HepG2 (cell line): ENCODE data around the gene GMEB2. TPM values are rescaled to one million over a fixed set of nuclear protein-coding genes. Genes with fewer than 3 reads are reported as not detected.
A peak's percentile ranks its signal among the peaks of the same experiment; 100 is the strongest.

Experiments
- DR1 ChIP-seq: sonication (generic); formaldehyde crosslinking; IDR thresholded peaks from 2 replicates; pipeline ENCODE4 v1.8.0; 2021; ENCODE audit warnings: mild to moderate bottlenecking, missing genetic modification reagents, inconsistent platforms
- ERF ChIP-seq: IDR thresholded peaks from 2 replicates; pipeline ENCODE4 v1.6.1; 2018; ENCODE audit warnings: missing biosample characterization, missing genetic modification reagents
- RFX5 ChIP-seq: IDR thresholded peaks from 2 replicates; pipeline ENCODE4 v1.6.1; 2011; ENCODE audit warnings: low read depth, low read length, improper control_type of control experiment
- SP4 ChIP-seq: sonication (generic); formaldehyde crosslinking; IDR thresholded peaks from 2 replicates; pipeline ENCODE4 v1.8.1; 2023; ENCODE audit warnings: mild to moderate bottlenecking, missing genetic modification reagents
- THRA ChIP-seq: sonication (generic); formaldehyde crosslinking; IDR thresholded peaks from 2 replicates; pipeline ENCODE4 v1.4.0; 2020; ENCODE audit warnings: missing genetic modification reagents, borderline replicate concordance
- ZBTB8A ChIP-seq: sonication (generic); formaldehyde crosslinking; IDR thresholded peaks from 2 replicates; pipeline ENCODE4 v1.4.0; 2020; ENCODE audit warnings: mild to moderate bottlenecking, low read depth, missing genetic modification reagents, borderline replicate concordance
- ZNF101 ChIP-seq: sonication (generic); formaldehyde crosslinking; IDR thresholded peaks from 2 replicates; pipeline ENCODE4 v1.4.0; 2020; ENCODE audit warnings: mild to moderate bottlenecking, low read depth, missing genetic modification reagents, borderline replicate concordance
- ZNF121 ChIP-seq: sonication (generic); formaldehyde crosslinking; IDR thresholded peaks from 2 replicates; pipeline ENCODE4 v1.5.0; 2020; ENCODE audit warnings: mild to moderate bottlenecking, missing genetic modification reagents
- ZNF232 ChIP-seq: sonication (generic); formaldehyde crosslinking; IDR thresholded peaks from 2 replicates; pipeline ENCODE4 v1.4.0; 2020; ENCODE audit warnings: missing genetic modification reagents, borderline replicate concordance
- ZNF30 ChIP-seq: sonication (generic); formaldehyde crosslinking; IDR thresholded peaks from 2 replicates; pipeline ENCODE4 v1.5.0; 2020; ENCODE audit warnings: mild to moderate bottlenecking, missing genetic modification reagents
- ZNF33A ChIP-seq: sonication (generic); formaldehyde crosslinking; IDR thresholded peaks from 2 replicates; pipeline ENCODE4 v1.5.1; 2020; ENCODE audit warnings: missing genetic modification reagents, mild to moderate bottlenecking, moderate library complexity, borderline replicate concordance
- ZNF441 ChIP-seq: sonication (generic); formaldehyde crosslinking; IDR thresholded peaks from 2 replicates; pipeline ENCODE4 v1.7.0; 2021; ENCODE audit warnings: missing genetic modification reagents, borderline replicate concordance
- ZNF776 ChIP-seq: sonication (generic); formaldehyde crosslinking; IDR thresholded peaks from 2 replicates; pipeline ENCODE4 v1.4.0; 2020; ENCODE audit warnings: mild to moderate bottlenecking, missing genetic modification reagents
- ZNF780A ChIP-seq: sonication (generic); formaldehyde crosslinking; IDR thresholded peaks from 2 replicates; pipeline ENCODE4 v1.8.0; 2022; ENCODE audit warnings: mild to moderate bottlenecking, missing genetic modification reagents, moderate library complexity
- ZNF816 ChIP-seq: sonication (generic); formaldehyde crosslinking; IDR thresholded peaks from 2 replicates; pipeline ENCODE4 v1.8.0; 2022; ENCODE audit warnings: missing genetic modification reagents, mild to moderate bottlenecking, borderline replicate concordance
- ZSCAN25 ChIP-seq: sonication (generic); formaldehyde crosslinking; IDR thresholded peaks from 2 replicates; pipeline ENCODE4 v1.8.0; 2022; ENCODE audit warnings: mild to moderate bottlenecking, missing genetic modification reagents
- polyA plus RNA-seq, 8 experiments: library from polyadenylated mRNA; depleted of rRNA in 3 of 8; stranded (reverse) in 7 of 8; unstranded in 1 of 8; fragments of >200 nt; fragmentation: Illumina TruSeq in 4 of 8; extraction: Trizol in 4 of 8; gene quantifications; 2 replicates each; pipeline versions ENCODE4 v1.2.1 to v1.2.3, GENCODE V29; 2011 to 2016; ENCODE audit warnings: low read depth in 4 of 8, missing spikeins in 1 of 8, mixed read lengths in 1 of 8; ENCODE audit not compliant: insufficient read depth in 1 of 8
- total RNA-seq, 5 experiments: library from RNA; depleted of rRNA; stranded (reverse); fragments of >200 nt; fragmentation: Illumina TruSeq; extraction: Trizol; gene quantifications; 2 replicates each; pipeline ENCODE4 v1.2.3, GENCODE V29; 2016; ENCODE audit warnings: low read depth in 1 of 5
- TF ChIP-seq, protein P1 (sequence below): sonication (generic); formaldehyde crosslinking; IDR thresholded peaks from 2 replicates; pipeline ENCODE4 v1.5.1; 2020; ENCODE audit warnings: missing genetic modification reagents, mild to moderate bottlenecking, borderline replicate concordance
- TF ChIP-seq, protein P2 (sequence below), 2 experiments: fragments of 450-650 bp in 1 of 2; sonication (generic) in 1 of 2; formaldehyde crosslinking; IDR thresholded peaks; 2 replicates each; pipeline versions ENCODE4 v1.5.0 to v1.8.0; 2020 to 2022; ENCODE audit warnings: mild to moderate bottlenecking in 1 of 2, missing genetic modification reagents in 1 of 2
- TF ChIP-seq, protein P3 (sequence below): IDR thresholded peaks from 2 replicates; pipeline ENCODE4 v1.6.1; 2018; ENCODE audit warnings: missing genetic modification reagents
- TF ChIP-seq, protein P4 (sequence below): sonication (generic); formaldehyde crosslinking; IDR thresholded peaks from 2 replicates; pipeline ENCODE4 v1.8.0; 2022; ENCODE audit warnings: mild to moderate bottlenecking, missing genetic modification reagents
- TF ChIP-seq, protein P5 (sequence below): fragments of 450-650 bp; IDR thresholded peaks from 2 replicates; pipeline ENCODE4 v1.6.1; 2017; ENCODE audit warnings: mild to moderate bottlenecking

The GMEB2 gene
- total and polyA plus RNA-seq, 2 of the 13 experiments (the other 11 are each of a cell fraction or from before 2014, with no cell fraction given), result 10.6 to 12.4 TPM

DNA sequence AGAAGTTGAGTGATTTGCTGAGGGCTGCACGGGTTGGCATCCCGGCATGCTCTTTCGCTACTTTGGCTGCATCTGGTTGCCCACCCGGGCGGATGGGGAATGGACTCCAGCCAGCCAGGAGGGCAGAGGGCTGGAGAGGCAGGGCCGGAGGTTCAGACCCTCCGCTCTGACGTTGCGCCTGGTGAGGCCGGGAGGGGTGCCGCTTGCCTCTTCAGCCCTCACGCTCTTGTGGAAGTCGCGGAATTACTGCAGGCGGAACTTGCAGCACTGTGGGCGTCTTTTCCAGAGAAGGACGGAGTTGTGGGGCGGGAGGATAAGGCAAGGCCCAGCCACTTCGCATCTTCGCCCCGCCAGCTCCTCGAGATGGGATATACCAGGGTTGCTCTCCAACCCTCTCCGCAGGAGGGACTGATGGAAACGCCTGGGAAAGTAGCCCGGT is 31.9 kb upstream of the GMEB2 start (continued):
- no peak for TF ChIP-seq THRA (CRISPR knock-in tag)
- TF ChIP-seq ZNF780A (CRISPR knock-in tag), result no peak
- TF ChIP-seq ZNF232, result no peak
- no peak for TF ChIP-seq ZNF776 (CRISPR knock-in tag)
- TF ChIP-seq SP4, result 0 out of 2 replicates have a peak, but pooled peaks have one; percentile 1
- TF ChIP-seq, protein P1, sequence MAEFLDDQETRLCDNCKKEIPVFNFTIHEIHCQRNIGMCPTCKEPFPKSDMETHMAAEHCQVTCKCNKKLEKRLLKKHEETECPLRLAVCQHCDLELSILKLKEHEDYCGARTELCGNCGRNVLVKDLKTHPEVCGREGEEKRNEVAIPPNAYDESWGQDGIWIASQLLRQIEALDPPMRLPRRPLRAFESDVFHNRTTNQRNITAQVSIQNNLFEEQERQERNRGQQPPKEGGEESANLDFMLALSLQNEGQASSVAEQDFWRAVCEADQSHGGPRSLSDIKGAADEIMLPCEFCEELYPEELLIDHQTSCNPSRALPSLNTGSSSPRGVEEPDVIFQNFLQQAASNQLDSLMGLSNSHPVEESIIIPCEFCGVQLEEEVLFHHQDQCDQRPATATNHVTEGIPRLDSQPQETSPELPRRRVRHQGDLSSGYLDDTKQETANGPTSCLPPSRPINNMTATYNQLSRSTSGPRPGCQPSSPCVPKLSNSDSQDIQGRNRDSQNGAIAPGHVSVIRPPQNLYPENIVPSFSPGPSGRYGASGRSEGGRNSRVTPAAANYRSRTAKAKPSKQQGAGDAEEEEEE (CRISPR knock-in tag), result no peak
- TF ChIP-seq ZBTB8A (CRISPR knock-in tag), result peak; percentile 54; the same call in 1 of the 2 replicates
- TF ChIP-seq ZNF816, result no peak
- TF ChIP-seq ZNF441, result peak; percentile 37; the same call in 1 of the 2 replicates
- TF ChIP-seq, protein P2, sequence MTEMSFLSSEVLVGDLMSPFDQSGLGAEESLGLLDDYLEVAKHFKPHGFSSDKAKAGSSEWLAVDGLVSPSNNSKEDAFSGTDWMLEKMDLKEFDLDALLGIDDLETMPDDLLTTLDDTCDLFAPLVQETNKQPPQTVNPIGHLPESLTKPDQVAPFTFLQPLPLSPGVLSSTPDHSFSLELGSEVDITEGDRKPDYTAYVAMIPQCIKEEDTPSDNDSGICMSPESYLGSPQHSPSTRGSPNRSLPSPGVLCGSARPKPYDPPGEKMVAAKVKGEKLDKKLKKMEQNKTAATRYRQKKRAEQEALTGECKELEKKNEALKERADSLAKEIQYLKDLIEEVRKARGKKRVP (CRISPR knock-in tag; IDR thresholded peaks at IDR 0.05), result no peak
- no peak for TF ChIP-seq RFX5
- peak; percentile 7; the same call in 1 of the 2 replicates for TF ChIP-seq ZSCAN25
- TF ChIP-seq ZNF33A, result no peak
- TF ChIP-seq, protein P3, sequence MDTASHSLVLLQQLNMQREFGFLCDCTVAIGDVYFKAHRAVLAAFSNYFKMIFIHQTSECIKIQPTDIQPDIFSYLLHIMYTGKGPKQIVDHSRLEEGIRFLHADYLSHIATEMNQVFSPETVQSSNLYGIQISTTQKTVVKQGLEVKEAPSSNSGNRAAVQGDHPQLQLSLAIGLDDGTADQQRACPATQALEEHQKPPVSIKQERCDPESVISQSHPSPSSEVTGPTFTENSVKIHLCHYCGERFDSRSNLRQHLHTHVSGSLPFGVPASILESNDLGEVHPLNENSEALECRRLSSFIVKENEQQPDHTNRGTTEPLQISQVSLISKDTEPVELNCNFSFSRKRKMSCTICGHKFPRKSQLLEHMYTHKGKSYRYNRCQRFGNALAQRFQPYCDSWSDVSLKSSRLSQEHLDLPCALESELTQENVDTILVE (CRISPR knock-in tag), result no peak
- no peak for TF ChIP-seq ZNF121 (CRISPR knock-in tag)
- TF ChIP-seq ERF (CRISPR knock-in tag), result no peak
- TF ChIP-seq ZNF30, result no peak
- TF ChIP-seq, protein P4, sequence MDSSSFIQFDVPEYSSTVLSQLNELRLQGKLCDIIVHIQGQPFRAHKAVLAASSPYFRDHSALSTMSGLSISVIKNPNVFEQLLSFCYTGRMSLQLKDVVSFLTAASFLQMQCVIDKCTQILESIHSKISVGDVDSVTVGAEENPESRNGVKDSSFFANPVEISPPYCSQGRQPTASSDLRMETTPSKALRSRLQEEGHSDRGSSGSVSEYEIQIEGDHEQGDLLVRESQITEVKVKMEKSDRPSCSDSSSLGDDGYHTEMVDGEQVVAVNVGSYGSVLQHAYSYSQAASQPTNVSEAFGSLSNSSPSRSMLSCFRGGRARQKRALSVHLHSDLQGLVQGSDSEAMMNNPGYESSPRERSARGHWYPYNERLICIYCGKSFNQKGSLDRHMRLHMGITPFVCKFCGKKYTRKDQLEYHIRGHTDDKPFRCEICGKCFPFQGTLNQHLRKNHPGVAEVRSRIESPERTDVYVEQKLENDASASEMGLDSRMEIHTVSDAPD (CRISPR knock-in tag), result no peak
- TF ChIP-seq ZNF101, result no peak
- TF ChIP-seq DR1 (CRISPR knock-in tag), result no peak
- TF ChIP-seq, protein P5, sequence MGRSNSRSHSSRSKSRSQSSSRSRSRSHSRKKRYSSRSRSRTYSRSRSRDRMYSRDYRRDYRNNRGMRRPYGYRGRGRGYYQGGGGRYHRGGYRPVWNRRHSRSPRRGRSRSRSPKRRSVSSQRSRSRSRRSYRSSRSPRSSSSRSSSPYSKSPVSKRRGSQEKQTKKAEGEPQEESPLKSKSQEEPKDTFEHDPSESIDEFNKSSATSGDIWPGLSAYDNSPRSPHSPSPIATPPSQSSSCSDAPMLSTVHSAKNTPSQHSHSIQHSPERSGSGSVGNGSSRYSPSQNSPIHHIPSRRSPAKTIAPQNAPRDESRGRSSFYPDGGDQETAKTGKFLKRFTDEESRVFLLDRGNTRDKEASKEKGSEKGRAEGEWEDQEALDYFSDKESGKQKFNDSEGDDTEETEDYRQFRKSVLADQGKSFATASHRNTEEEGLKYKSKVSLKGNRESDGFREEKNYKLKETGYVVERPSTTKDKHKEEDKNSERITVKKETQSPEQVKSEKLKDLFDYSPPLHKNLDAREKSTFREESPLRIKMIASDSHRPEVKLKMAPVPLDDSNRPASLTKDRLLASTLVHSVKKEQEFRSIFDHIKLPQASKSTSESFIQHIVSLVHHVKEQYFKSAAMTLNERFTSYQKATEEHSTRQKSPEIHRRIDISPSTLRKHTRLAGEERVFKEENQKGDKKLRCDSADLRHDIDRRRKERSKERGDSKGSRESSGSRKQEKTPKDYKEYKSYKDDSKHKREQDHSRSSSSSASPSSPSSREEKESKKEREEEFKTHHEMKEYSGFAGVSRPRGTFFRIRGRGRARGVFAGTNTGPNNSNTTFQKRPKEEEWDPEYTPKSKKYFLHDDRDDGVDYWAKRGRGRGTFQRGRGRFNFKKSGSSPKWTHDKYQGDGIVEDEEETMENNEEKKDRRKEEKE, result no peak
